Keratinocyte (primary cell): ENCODE data around the gene SP1. TPM values are rescaled to one million over a fixed set of nuclear protein-coding genes. Genes with fewer than 3 reads are reported as not detected.
"Not testable (repeated sequence)": the region's sequence is repeated elsewhere in the genome, so short reads cannot be mapped to it uniquely, and the experiment has no call there.

Experiments
- DNase-seq: peaks from one replicate; pipeline ENCODE4 v3.0.0-alpha.2; 2011; ENCODE audit warnings: low read depth, missing footprints, low spot score
- FAIRE-seq: peaks from 2 replicates; lab custom pipeline; 2011; peaks lifted over from hg19 to GRCh38; lab: Jason Lieb, UNC
- H2AFZ ChIP-seq: 2 replicates; pipeline ENCODE4 v1.6.0; 2012; ENCODE audit warnings: low read length, control low read depth, inconsistent platforms; ENCODE audit not compliant: control insufficient read depth
- H3K27ac ChIP-seq: 2 replicates; pipeline ENCODE4 v1.5.1; 2011; ENCODE audit warnings: low read length; ENCODE audit not compliant: control insufficient read depth, insufficient read depth
- H3K27me3 ChIP-seq: 3 replicates; pipeline ENCODE4 v1.6.0; 2011; ENCODE audit warnings: low read length; ENCODE audit not compliant: control insufficient read depth, insufficient read depth; ENCODE audit errors: extremely low read depth
- H3K36me3 ChIP-seq, 2 experiments: 2 replicates in 1 of 2; 3 replicates in 1 of 2; pipeline ENCODE4 v1.5.1; 2011; ENCODE audit warnings: low read length in 2 of 2, mild to moderate bottlenecking in 1 of 2; ENCODE audit not compliant: control insufficient read depth in 2 of 2, insufficient read depth in 2 of 2; ENCODE audit errors: extremely low read depth in 1 of 2
- H3K4me1 ChIP-seq: 3 replicates; pipeline ENCODE4 v1.5.1; 2011; ENCODE audit warnings: low read length; ENCODE audit not compliant: control insufficient read depth, insufficient read depth; ENCODE audit errors: extremely low read depth
- H3K4me2 ChIP-seq: 3 replicates; pipeline ENCODE4 v1.6.0; 2011; ENCODE audit warnings: low read depth, low read length; ENCODE audit not compliant: control insufficient read depth, insufficient read depth; ENCODE audit errors: extremely low read depth
- H3K4me3 ChIP-seq, 3 experiments: fragments of 200-600 bp in 1 of 3; sonication (generic) in 1 of 3; 2 replicates in 2 of 3; 3 replicates in 1 of 3; pipeline ENCODE4 v1.5.1; 2011 to 2016; ENCODE audit warnings: low read length in 3 of 3, mild to moderate bottlenecking in 3 of 3, control low read depth in 2 of 3, inconsistent platforms in 1 of 3, low read depth in 1 of 3, mixed read lengths in 1 of 3, mixed run types in 1 of 3, moderate library complexity in 1 of 3; ENCODE audit not compliant: control insufficient read depth in 2 of 3, insufficient read depth in 2 of 3; ENCODE audit errors: extremely low read depth in 1 of 3
- H3K79me2 ChIP-seq: 2 replicates; pipeline ENCODE4 v1.6.0; 2012; ENCODE audit warnings: low read length; ENCODE audit not compliant: control insufficient read depth, insufficient read depth
- H3K9ac ChIP-seq: 3 replicates; pipeline ENCODE4 v1.6.0; 2011; ENCODE audit warnings: low read length; ENCODE audit not compliant: control insufficient read depth, insufficient read depth; ENCODE audit errors: extremely low read depth
- H3K9me1 ChIP-seq: 3 replicates; pipeline ENCODE4 v1.6.0; 2011; ENCODE audit warnings: low read length; ENCODE audit not compliant: control insufficient read depth, insufficient read depth; ENCODE audit errors: extremely low read depth
- H3K9me3 ChIP-seq: 2 replicates; pipeline ENCODE4 v1.5.1; 2012; ENCODE audit warnings: low read depth, low read length; ENCODE audit not compliant: control insufficient read depth
- H4K20me1 ChIP-seq: 3 replicates; pipeline ENCODE4 v1.6.0; 2011; ENCODE audit warnings: low read length; ENCODE audit not compliant: control insufficient read depth, insufficient read depth; ENCODE audit errors: extremely low read depth
- EZH2 ChIP-seq: IDR thresholded peaks from one replicate; pipeline ENCODE4 v1.6.1; 2012; ENCODE audit warnings: inconsistent platforms, mild to moderate bottlenecking, low read length, moderate library complexity
- dilution Hi-C: fragments of 300-500 bp; cut with MboI; formaldehyde crosslinking; loops from one replicate; pipeline ENCODE4 v1.7.0; 2020; ENCODE audit warnings: low sequenced_read_pairs; ENCODE audit not compliant: extremely low pct_ligation_motif_present
- polyA plus RNA-seq, 5 experiments: library from polyadenylated mRNA; depleted of rRNA in 3 of 5; stranded (reverse) in 3 of 5; stranded (forward) in 1 of 5; unstranded in 1 of 5; fragments of >200 nt; gene quantifications; 1 replicate in 1 of 5; 2 replicates in 3 of 5; 3 replicates in 1 of 5; pipeline versions ENCODE4 v1.2.1 to v1.2.3, GENCODE V29; 2011 to 2012; ENCODE audit warnings: missing spikeins in 2 of 5, low read depth in 1 of 5, low replicate concordance in 1 of 5
- TF ChIP-seq, protein P1 (sequence below), 3 experiments: IDR thresholded peaks in 1 of 3; conservative IDR thresholded peaks in 1 of 3; optimal IDR thresholded peaks in 1 of 3; 2 replicates in 2 of 3; 3 replicates in 1 of 3; pipeline versions ENCODE3 to v1.5.1; 2011; ENCODE audit warnings: low read length in 3 of 3, mild to moderate bottlenecking in 3 of 3, moderate library complexity in 2 of 3, control low read depth in 1 of 3, inconsistent platforms in 1 of 3; ENCODE audit not compliant: insufficient read depth in 2 of 3; ENCODE audit errors: extremely low read depth in 1 of 3

The SP1 gene
- polyA plus RNA-seq, 1 donor (not counting 4 experiments of a cell fraction or from before 2014, with no cell fraction given) = 30.7 TPM

DNA sequence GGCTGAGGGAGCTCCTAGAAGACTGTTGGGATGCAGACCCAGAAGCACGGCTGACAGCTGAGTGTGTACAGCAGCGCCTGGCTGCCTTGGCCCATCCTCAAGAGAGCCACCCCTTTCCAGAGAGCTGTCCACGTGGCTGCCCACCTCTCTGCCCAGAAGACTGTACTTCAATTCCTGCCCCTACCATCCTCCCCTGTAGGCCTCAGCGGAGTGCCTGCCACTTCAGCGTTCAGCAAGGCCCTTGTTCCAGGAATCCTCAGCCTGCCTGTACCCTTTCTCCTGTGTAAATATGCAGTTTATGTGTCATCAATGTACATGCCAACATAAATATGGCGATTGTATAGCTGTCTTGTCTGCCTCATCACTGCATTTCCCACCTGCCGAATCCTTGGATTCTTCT is 51.2 kb downstream of the SP1 start:
- H4K20me1 ChIP-seq = no peaks in the 10 kb centered on the region
- DNase-seq = no peak
- H3K4me1 ChIP-seq = peaks cover 16% of the 10 kb centered on the region
- peaks cover 9% of the 10 kb centered on the region for H3K9me1 ChIP-seq
- H3K4me2 ChIP-seq = no peak overlapping the region
- H3K9me3 ChIP-seq = no peaks in the 10 kb centered on the region
- dilution Hi-C loops = no loop called here
- H3K36me3 ChIP-seq = no peaks in the 10 kb centered on the region
- no peak for FAIRE-seq
- no peaks in the 10 kb centered on the region for H3K27me3 ChIP-seq
- no peak overlapping the region for H2AFZ ChIP-seq
- H3K79me2 ChIP-seq = no peaks in the 10 kb centered on the region
- TF ChIP-seq, protein P1, sequence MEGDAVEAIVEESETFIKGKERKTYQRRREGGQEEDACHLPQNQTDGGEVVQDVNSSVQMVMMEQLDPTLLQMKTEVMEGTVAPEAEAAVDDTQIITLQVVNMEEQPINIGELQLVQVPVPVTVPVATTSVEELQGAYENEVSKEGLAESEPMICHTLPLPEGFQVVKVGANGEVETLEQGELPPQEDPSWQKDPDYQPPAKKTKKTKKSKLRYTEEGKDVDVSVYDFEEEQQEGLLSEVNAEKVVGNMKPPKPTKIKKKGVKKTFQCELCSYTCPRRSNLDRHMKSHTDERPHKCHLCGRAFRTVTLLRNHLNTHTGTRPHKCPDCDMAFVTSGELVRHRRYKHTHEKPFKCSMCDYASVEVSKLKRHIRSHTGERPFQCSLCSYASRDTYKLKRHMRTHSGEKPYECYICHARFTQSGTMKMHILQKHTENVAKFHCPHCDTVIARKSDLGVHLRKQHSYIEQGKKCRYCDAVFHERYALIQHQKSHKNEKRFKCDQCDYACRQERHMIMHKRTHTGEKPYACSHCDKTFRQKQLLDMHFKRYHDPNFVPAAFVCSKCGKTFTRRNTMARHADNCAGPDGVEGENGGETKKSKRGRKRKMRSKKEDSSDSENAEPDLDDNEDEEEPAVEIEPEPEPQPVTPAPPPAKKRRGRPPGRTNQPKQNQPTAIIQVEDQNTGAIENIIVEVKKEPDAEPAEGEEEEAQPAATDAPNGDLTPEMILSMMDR (optimal IDR thresholded peaks at IDR 0.05 in 1 of 3, IDR thresholded peaks at IDR 0.05 in 1 of 3, conservative IDR thresholded peaks at IDR 0.05 in 1 of 3; ENCODE audit: extremely low read depth in 1 of 3, insufficient read depth in 2 of 3, low read length in 3 of 3) = no peak
- no peak for TF ChIP-seq EZH2
- H3K27ac ChIP-seq = no peak overlapping the region
- no peak overlapping the region for H3K9ac ChIP-seq
- H3K4me3 ChIP-seq = no peak overlapping the region

DNA sequence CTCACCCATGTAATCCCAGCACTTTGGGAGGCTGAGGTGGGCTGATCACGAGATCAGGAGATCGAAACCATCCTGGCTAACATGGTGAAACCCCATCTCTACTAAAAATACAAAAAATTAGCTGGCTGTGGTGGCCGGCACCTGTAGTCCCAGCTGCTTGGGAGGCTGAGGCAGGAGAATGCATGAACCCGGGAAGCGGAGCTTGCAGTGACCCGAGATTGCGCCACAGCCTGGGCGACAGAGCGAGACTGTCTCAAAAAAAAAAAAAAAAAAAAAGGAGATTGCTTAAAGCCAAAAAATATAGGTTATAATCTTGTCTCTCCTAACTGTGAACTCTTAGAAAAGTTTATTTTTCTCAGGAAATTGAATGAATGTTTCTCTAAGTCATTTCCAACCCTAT is 55.4 kb downstream of the SP1 start:
- FAIRE-seq, H3K4me1 ChIP-seq, H3K27ac ChIP-seq: not testable (repeated sequence)

DNA sequence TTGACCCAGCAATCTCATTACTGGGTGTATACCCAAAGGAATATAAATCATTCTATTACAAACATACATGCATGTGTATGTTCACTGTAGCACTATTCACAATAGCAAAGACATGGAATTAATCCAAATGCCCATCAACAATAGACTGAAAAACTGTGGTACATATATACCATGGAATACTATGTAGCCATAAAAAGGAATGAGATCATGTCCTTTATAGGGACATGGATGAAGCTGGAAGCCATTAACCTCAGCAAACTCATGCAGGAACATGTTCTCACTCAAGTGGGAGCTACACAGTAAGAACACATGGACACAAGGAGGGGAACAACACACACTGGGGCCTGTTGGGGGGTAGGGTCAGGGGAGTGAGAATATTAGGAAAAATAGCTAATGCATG is 59.6 kb downstream of the SP1 start:
- H3K9ac ChIP-seq, H2AFZ ChIP-seq, H3K27me3 ChIP-seq, H3K27ac ChIP-seq, H3K9me3 ChIP-seq, H3K4me3 ChIP-seq, DNase-seq, H4K20me1 ChIP-seq, FAIRE-seq, H3K4me2 ChIP-seq, H3K9me1 ChIP-seq, H3K36me3 ChIP-seq, dilution Hi-C loops: not testable (repeated sequence)
- Histone ChIP-seq H3K4me1 (peaks cover 13% of the 10 kb centered on the region), H3K79me2 (peaks cover 21% of the 10 kb centered on the region)

More for the DNA sequence above, 55.4 kb downstream of the SP1 start:
- H2AFZ ChIP-seq, H3K4me3 ChIP-seq, H3K9ac ChIP-seq, H3K27me3 ChIP-seq, H3K9me1 ChIP-seq, H3K36me3 ChIP-seq, H3K79me2 ChIP-seq, H4K20me1 ChIP-seq, dilution Hi-C loops, DNase-seq, H3K4me2 ChIP-seq, H3K9me3 ChIP-seq: not testable (repeated sequence)
